Chondrocyte (in vitro differentiated cells): ENCODE data around the gene NPHS1. TPM values are rescaled to one million over a fixed set of nuclear protein-coding genes. Genes with fewer than 3 reads are reported as not detected.

Source experiments
- DNase-seq: peaks from one replicate; pipeline ENCODE4 v3.0.0; 2021; ENCODE audit warnings: mixed read lengths, low spot score
- H3K27ac Mint-ChIP-seq: one replicate; pipeline ENCODE4 v1.8.0; 2021; ENCODE audit warnings: mild to moderate bottlenecking, moderate library complexity, mixed read lengths; ENCODE audit not compliant: unreplicated experiment
- H3K27me3 Mint-ChIP-seq: 2 replicates; pipeline ENCODE4 v1.8.0; 2021; ENCODE audit warnings: low read depth, mixed read lengths
- H3K36me3 Mint-ChIP-seq: 2 replicates; pipeline ENCODE4 v1.8.0; 2021; ENCODE audit warnings: low read depth, mixed read lengths
- H3K4me1 Mint-ChIP-seq: 2 replicates; pipeline ENCODE4 v1.8.0; 2021; ENCODE audit warnings: low read depth, mild to moderate bottlenecking, mixed read lengths
- H3K4me3 Mint-ChIP-seq: one replicate; pipeline ENCODE4 v1.8.0; 2021; ENCODE audit warnings: mild to moderate bottlenecking, moderate library complexity, mixed read lengths; ENCODE audit not compliant: unreplicated experiment
- H3K9me3 Mint-ChIP-seq: 2 replicates; pipeline ENCODE4 v1.8.0; 2021; ENCODE audit warnings: low read depth, mixed read lengths
- total RNA-seq: library from RNA; stranded (reverse); gene quantifications from 3 replicates; pipeline ENCODE4 v1.2.1, GENCODE V29; 2021
- TF ChIP-seq, protein P1 (sequence below): fragments of 200-600 bp; sonication (generic); IDR thresholded peaks from 2 replicates; pipeline ENCODE4 v1.5.0; 2021; ENCODE audit warnings: antibody characterized with exemption, mild to moderate bottlenecking, moderate library complexity

Gene NPHS1
- total RNA-seq, 1 donor from 2014 or later, result not detected

DNA sequence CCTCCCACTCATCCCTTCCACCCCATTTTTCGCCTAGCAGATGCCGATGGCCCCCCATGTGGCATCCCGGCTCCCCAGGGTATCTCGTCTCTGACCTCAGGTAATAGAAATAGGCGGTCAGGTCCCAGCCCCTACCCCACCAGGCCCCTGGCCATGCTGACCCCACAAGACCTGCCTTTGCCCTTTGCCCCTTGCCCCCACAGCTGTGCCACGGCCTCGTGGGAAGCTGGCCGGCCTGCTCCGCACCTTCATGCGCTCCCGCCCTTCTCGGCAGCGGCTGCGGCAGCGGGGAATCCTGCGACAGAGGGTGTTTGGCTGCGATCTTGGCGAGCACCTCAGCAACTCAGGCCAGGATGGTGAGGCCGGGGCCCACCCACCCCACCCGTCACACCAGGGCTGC lies 71.6 kb downstream of the NPHS1 start:
- no peak overlapping the region for H3K4me3 Mint-ChIP-seq
- H3K9me3 Mint-ChIP-seq, result no peaks in the 10 kb centered on the region
- no peaks in the 10 kb centered on the region for H3K27me3 Mint-ChIP-seq
- peaks cover 14% of the 10 kb centered on the region for H3K4me1 Mint-ChIP-seq
- TF ChIP-seq, protein P1, sequence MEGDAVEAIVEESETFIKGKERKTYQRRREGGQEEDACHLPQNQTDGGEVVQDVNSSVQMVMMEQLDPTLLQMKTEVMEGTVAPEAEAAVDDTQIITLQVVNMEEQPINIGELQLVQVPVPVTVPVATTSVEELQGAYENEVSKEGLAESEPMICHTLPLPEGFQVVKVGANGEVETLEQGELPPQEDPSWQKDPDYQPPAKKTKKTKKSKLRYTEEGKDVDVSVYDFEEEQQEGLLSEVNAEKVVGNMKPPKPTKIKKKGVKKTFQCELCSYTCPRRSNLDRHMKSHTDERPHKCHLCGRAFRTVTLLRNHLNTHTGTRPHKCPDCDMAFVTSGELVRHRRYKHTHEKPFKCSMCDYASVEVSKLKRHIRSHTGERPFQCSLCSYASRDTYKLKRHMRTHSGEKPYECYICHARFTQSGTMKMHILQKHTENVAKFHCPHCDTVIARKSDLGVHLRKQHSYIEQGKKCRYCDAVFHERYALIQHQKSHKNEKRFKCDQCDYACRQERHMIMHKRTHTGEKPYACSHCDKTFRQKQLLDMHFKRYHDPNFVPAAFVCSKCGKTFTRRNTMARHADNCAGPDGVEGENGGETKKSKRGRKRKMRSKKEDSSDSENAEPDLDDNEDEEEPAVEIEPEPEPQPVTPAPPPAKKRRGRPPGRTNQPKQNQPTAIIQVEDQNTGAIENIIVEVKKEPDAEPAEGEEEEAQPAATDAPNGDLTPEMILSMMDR, result no peak
- no peak overlapping the region for H3K27ac Mint-ChIP-seq
- peaks cover 3% of the 10 kb centered on the region for H3K36me3 Mint-ChIP-seq
- no peak for DNase-seq

DNA sequence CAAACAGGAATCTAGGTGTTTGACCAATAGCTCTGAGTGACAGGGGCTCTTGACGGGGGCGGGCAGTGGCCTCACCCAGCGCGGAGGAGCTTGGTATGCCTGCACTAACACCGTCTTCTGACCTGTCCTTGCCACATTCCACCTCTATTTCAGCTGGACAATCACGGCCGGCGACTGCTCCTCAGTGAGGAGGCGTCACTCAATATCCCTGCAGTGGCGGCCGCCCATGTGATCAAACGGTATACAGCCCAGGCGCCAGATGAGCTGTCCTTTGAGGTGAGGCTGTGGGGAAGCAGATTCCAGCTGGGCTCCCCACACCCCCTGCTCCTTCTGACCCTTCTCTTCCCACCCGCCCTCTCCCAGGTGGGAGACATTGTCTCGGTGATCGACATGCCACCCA lies 72.2 kb downstream of the NPHS1 start:
- Mint-ChIP-seq H3K4me3 (no peak overlapping the region), H3K27ac (no peak overlapping the region), H3K27me3 (no peaks in the 10 kb centered on the region), H3K36me3 (peaks cover 3% of the 10 kb centered on the region), H3K4me1 (peaks cover 16% of the 10 kb centered on the region), H3K9me3 (no peaks in the 10 kb centered on the region)
- no peak for DNase-seq
- TF ChIP-seq, protein P1, result no peak

DNA sequence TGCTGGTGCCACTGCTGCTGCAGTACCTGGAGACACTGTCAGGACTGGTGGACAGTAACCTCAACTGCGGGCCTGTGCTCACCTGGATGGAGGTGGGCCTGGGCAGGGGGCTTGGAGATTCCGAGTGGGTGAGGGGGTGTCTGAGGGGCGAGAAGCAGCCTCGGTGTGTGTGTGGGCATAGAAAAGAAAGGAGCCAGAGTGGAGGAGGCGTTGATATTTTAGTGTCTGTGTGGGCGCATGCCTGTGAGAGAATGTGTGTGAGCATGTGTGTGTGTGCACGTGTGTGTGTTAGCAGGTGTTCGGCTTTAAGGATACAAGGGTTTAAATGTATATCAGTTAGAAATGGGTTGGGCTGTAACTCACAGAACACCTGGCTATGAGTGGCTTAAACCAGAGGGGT lies 73.3 kb downstream of the NPHS1 start:
- Mint-ChIP-seq H3K9me3 (no peaks in the 10 kb centered on the region), H3K27me3 (no peaks in the 10 kb centered on the region), H3K27ac (no peak overlapping the region), H3K4me1 (peaks cover 25% of the 10 kb centered on the region), H3K36me3 (peaks cover 3% of the 10 kb centered on the region), H3K4me3 (no peak overlapping the region)
- no peak for DNase-seq
- TF ChIP-seq, protein P1, result no peak

DNA sequence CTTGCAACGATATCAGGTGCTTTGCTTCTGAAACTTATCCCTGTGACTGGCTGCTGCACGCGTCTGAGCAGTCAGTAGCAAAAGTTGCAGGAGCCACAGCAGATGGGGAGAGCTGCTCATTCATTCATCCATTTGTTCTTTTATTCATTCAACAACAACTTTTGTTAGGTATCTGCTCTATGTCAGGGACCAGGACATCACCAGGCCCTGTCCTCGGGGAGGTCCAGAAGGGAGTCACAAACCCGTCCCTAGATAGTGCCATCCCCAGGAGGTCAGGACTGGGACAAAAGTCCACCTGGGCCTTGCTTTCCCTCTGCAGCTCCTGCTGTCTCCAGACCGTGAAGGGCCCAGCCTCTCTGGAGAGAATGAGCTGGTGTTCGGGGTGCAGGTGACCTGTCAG lies 74.3 kb downstream of the NPHS1 start:
- peaks cover 25% of the 10 kb centered on the region for H3K4me1 Mint-ChIP-seq
- no peak for DNase-seq
- H3K36me3 Mint-ChIP-seq, result peaks cover 2% of the 10 kb centered on the region
- H3K27ac Mint-ChIP-seq, result no peak overlapping the region
- H3K4me3 Mint-ChIP-seq, result no peak overlapping the region
- H3K27me3 Mint-ChIP-seq, result no peaks in the 10 kb centered on the region
- H3K9me3 Mint-ChIP-seq, result no peaks in the 10 kb centered on the region
- TF ChIP-seq, protein P1, result no peak

DNA sequence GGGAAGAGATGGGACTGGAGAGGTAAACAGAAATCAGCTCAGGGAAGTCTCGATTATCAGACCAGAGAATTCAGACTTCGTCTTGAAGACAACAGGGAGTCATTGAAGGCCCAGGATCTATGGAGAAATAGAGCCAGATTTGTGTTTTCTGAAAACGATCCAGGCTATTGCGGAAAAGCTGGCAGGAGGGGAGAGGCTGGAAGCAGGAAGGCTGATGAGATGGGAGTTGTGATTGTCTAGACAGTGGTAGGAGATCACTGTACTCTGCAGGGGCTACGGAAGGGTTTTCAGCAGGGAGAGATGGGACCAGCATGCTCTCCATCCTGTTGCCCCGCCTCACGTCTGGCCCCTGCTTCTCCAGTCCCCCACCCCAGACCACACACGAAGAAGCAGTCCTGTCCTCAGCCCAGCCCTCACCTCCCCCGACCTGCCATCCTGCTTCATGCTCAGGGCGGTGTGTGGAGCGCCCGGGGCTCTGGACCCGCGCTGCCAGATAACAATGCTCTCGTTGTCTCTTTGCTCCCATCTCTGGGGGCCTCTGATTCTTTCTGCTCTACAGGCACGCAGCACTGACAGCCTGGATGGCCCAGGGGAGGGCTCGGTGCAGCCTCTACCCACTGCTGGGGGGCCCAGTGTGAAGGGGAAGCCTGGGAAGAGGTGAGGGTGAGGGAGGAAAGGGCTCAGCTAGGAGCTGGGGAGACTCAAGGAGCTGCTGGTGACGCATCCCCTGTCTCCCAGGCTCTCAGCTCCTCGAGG lies 75.0 kb downstream of the NPHS1 start:
- Mint-ChIP-seq H3K27me3 (no peaks in the 10 kb centered on the region), H3K36me3 (peaks cover 2% of the 10 kb centered on the region), H3K4me1 (peaks cover 25% of the 10 kb centered on the region), H3K4me3 (peak overlapping the region; percentile 79), H3K9me3 (no peaks in the 10 kb centered on the region), H3K27ac (no peak overlapping the region)
- no peak for DNase-seq
- TF ChIP-seq, protein P1, result no peak
